Measurements from ENCODE around the gene KPTN. TPM values are rescaled to one million over a fixed set of nuclear protein-coding genes. Genes with fewer than 3 reads are reported as not detected.
A peak's percentile ranks its signal among the peaks of the same experiment; 100 is the strongest.

The KPTN gene
- total and polyA plus RNA-seq, 2 experiments from 2014 or later: 10.4 to 20.6 TPM

DNA sequence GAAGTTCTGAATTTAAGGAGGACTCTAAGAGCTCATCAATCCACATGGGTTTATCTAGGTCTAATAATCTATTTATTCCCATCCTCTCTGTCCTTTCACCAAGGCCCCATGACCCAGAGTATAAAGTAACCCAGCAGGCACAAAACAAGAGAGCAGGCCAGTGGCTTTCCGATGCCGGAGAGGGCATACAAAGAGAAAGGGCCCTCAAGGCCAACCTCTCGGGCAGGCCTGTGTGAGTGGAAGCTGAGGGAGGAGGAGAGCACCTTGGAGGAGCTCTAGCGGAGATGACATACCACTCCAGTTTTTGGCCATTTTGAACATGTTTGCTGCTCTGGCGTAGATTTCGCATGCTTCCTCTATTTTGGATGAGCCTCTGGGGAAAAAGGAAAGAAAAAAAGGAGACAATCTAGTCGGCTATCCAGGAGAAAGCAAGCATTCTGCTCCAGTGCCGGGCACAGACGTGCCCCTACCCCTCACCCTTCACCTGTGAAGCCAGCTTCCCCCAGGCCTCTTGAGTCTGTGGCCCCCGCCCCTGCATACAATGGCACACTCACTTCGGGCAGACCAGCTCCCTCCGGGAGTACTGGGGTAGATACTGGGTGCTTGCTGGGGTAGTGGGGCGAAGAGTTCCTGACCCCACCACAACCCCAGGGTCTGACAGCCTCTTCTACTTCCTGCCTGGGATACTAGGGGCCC is 19.3 kb upstream of the KPTN start:
- no peak for DNase-seq (ENCODE audit: low read depth in 1 of 2, low spot score in 1 of 2)
- Histone ChIP-seq H3K36me3 (no peaks in the 10 kb centered on the region), H3K27me3 (no peaks in the 10 kb centered on the region), H3K4me3 (no peak overlapping the region), H3K9me3 (ENCODE audit: low read depth) (no peaks in the 10 kb centered on the region), H3K27ac (no peak overlapping the region), H3K4me1 (ENCODE audit: low read depth) (no peaks in the 10 kb centered on the region)
- TF ChIP-seq CTCF (IDR thresholded peaks at IDR 0.05; ENCODE audit: low read depth, low read length): no peak

GRCh38 chr19:47499863-47500830 is 16.1 kb upstream of the KPTN start:
- no peaks in the 10 kb centered on the region for H3K36me3 ChIP-seq
- no peak overlapping the region for H3K4me3 ChIP-seq
- no peaks in the 10 kb centered on the region for H3K9me3 ChIP-seq (ENCODE audit: low read depth)
- H3K27ac ChIP-seq: no peak overlapping the region
- no peak for TF ChIP-seq CTCF (IDR thresholded peaks at IDR 0.05; ENCODE audit: low read depth, low read length)
- no peaks in the 10 kb centered on the region for H3K27me3 ChIP-seq
- no peak for DNase-seq (ENCODE audit: low read depth in 1 of 2, low spot score in 1 of 2)
- H3K4me1 ChIP-seq (ENCODE audit: low read depth): peaks cover 5% of the 10 kb centered on the region

GRCh38 chr19:47499371-47499770 is 15.4 kb upstream of the KPTN start:
- H3K9me3 ChIP-seq (ENCODE audit: low read depth): no peaks in the 10 kb centered on the region
- no peaks in the 10 kb centered on the region for H3K36me3 ChIP-seq
- TF ChIP-seq CTCF (IDR thresholded peaks at IDR 0.05; ENCODE audit: low read depth, low read length): no peak
- DNase-seq (ENCODE audit: low read depth in 1 of 2, low spot score in 1 of 2): no peak
- H3K27ac ChIP-seq: no peak overlapping the region
- H3K4me1 ChIP-seq (ENCODE audit: low read depth): peaks cover 5% of the 10 kb centered on the region
- no peak overlapping the region for H3K4me3 ChIP-seq
- H3K27me3 ChIP-seq: no peaks in the 10 kb centered on the region

- Histone ChIP-seq H3K4me1 (ENCODE audit: low read depth) (peaks cover 5% of the 10 kb centered on the region), H3K36me3 (no peaks in the 10 kb centered on the region)
Observed at GRCh38 chr19:47498561-47498960, 14.5 kb upstream of the KPTN start.

More at GRCh38 chr19:47498561-47498960, 14.5 kb upstream of the KPTN start:
- Histone ChIP-seq H3K9me3 (ENCODE audit: low read depth) (no peaks in the 10 kb centered on the region), H3K27me3 (no peaks in the 10 kb centered on the region), H3K27ac (peak overlapping the region; percentile 34), H3K4me3 (no peak overlapping the region)
- no peak for DNase-seq (ENCODE audit: low read depth in 1 of 2, low spot score in 1 of 2)
- TF ChIP-seq CTCF (IDR thresholded peaks at IDR 0.05; ENCODE audit: low read depth, low read length): no peak

Measured in cardiac muscle cell (in vitro differentiated cells and primary cell).